ENCODE measurements around the gene IL4R.

DNA sequence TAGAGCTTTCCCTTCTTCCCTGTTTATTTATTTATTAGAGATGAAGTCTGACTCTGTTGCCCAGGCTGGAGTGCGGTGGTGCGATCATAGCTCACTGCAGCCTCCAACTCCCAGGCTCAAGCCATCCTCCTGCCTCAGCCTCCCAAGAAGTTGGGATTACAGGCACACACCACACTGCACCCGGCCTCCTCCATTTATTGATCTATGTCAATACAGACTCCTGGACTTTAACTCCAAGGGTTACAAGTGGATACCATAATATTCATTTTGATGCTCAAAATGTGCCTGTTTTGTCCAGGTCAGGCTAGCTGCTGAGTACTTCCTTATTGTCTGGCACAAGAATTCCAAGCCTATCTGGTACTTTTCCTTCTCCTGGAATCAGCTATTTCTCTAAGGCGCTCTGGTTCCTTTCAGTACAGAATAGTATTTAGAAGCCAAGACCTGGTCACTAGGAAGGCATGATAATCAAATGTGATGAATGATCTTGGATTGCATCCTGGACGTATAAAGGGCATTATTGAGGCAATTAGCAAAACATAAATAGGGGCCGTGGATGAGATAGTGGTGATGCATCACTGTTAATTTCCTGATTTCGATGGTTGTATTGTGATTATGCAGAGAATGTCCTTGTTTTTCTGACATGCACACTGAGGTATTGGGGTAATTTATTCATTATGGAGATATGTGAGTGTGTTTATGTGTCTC lies 21.7 kb downstream of the IL4R start:
- TF ChIP-seq, protein P1, sequence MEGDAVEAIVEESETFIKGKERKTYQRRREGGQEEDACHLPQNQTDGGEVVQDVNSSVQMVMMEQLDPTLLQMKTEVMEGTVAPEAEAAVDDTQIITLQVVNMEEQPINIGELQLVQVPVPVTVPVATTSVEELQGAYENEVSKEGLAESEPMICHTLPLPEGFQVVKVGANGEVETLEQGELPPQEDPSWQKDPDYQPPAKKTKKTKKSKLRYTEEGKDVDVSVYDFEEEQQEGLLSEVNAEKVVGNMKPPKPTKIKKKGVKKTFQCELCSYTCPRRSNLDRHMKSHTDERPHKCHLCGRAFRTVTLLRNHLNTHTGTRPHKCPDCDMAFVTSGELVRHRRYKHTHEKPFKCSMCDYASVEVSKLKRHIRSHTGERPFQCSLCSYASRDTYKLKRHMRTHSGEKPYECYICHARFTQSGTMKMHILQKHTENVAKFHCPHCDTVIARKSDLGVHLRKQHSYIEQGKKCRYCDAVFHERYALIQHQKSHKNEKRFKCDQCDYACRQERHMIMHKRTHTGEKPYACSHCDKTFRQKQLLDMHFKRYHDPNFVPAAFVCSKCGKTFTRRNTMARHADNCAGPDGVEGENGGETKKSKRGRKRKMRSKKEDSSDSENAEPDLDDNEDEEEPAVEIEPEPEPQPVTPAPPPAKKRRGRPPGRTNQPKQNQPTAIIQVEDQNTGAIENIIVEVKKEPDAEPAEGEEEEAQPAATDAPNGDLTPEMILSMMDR (conservative IDR thresholded peaks at IDR 0.05; ENCODE audit: low read length) = no peak
- TF ChIP-seq EZH2phosphoT487 (IDR thresholded peaks at IDR 0.05; ENCODE audit: borderline replicate concordance, low read depth, low read length) = no peak

Measured in OCI-LY7 (cell line).